Chondrocyte (in vitro differentiated cells): ENCODE data around the gene MLN. TPM values are rescaled to one million over a fixed set of nuclear protein-coding genes. Genes with fewer than 3 reads are reported as not detected.

Source experiments
- DNase-seq: peaks from one replicate; pipeline ENCODE4 v3.0.0; 2021; ENCODE audit warnings: mixed read lengths, low spot score
- H3K27ac Mint-ChIP-seq: one replicate; pipeline ENCODE4 v1.8.0; 2021; ENCODE audit warnings: mild to moderate bottlenecking, moderate library complexity, mixed read lengths; ENCODE audit not compliant: unreplicated experiment
- H3K27me3 Mint-ChIP-seq: 2 replicates; pipeline ENCODE4 v1.8.0; 2021; ENCODE audit warnings: low read depth, mixed read lengths
- H3K36me3 Mint-ChIP-seq: 2 replicates; pipeline ENCODE4 v1.8.0; 2021; ENCODE audit warnings: low read depth, mixed read lengths
- H3K4me1 Mint-ChIP-seq: 2 replicates; pipeline ENCODE4 v1.8.0; 2021; ENCODE audit warnings: low read depth, mild to moderate bottlenecking, mixed read lengths
- H3K4me3 Mint-ChIP-seq: one replicate; pipeline ENCODE4 v1.8.0; 2021; ENCODE audit warnings: mild to moderate bottlenecking, moderate library complexity, mixed read lengths; ENCODE audit not compliant: unreplicated experiment
- H3K9me3 Mint-ChIP-seq: 2 replicates; pipeline ENCODE4 v1.8.0; 2021; ENCODE audit warnings: low read depth, mixed read lengths
- CTCF ChIP-seq: fragments of 200-600 bp; sonication (generic); IDR thresholded peaks from 2 replicates; pipeline ENCODE4 v1.5.0; 2021; ENCODE audit warnings: antibody characterized with exemption, mild to moderate bottlenecking, moderate library complexity
- total RNA-seq: library from RNA; stranded (reverse); gene quantifications from 3 replicates; pipeline ENCODE4 v1.2.1, GENCODE V29; 2021

The MLN gene
- total RNA-seq, 1 donor from 2014 or later, result not detected

DNA sequence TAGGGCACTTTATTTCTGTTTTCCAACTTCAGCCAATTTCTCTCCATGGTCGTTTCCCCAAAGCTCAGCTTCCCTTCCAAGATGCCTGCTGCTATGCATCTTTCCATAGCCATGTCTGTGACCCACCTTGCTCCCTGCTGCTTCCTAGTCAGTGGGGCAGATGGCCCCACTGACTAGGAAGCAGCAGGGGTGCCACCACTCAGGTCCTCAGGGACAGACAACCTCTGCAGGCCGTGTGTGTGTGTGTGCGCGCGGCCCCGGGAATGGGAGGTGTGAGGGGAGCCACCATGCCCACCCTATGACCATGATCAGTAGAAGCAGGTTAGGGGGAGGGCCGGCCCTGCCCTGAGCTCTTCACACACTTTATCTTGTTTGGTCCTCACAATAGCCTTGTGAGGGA is 54.4 kb downstream of the MLN start:
- no peak overlapping the region for H3K27ac Mint-ChIP-seq
- no peaks in the 10 kb centered on the region for H3K9me3 Mint-ChIP-seq

GRCh38 chr6:33748841-33749240 is 55.0 kb downstream of the MLN start:
- DNase-seq, result no peak
- no peak overlapping the region for H3K27ac Mint-ChIP-seq
- no peaks in the 10 kb centered on the region for H3K36me3 Mint-ChIP-seq
- no peaks in the 10 kb centered on the region for H3K27me3 Mint-ChIP-seq
- no peak overlapping the region for H3K4me3 Mint-ChIP-seq
- H3K9me3 Mint-ChIP-seq, result no peaks in the 10 kb centered on the region
- no peak for TF ChIP-seq CTCF
- H3K4me1 Mint-ChIP-seq, result peaks cover 42% of the 10 kb centered on the region

More for the DNA sequence above, 54.4 kb downstream of the MLN start:
- Mint-ChIP-seq H3K27me3 (no peaks in the 10 kb centered on the region), H3K4me1 (peaks cover 38% of the 10 kb centered on the region), H3K4me3 (no peak overlapping the region), H3K36me3 (no peaks in the 10 kb centered on the region)
- no peak for TF ChIP-seq CTCF
- DNase-seq, result no peak

DNA sequence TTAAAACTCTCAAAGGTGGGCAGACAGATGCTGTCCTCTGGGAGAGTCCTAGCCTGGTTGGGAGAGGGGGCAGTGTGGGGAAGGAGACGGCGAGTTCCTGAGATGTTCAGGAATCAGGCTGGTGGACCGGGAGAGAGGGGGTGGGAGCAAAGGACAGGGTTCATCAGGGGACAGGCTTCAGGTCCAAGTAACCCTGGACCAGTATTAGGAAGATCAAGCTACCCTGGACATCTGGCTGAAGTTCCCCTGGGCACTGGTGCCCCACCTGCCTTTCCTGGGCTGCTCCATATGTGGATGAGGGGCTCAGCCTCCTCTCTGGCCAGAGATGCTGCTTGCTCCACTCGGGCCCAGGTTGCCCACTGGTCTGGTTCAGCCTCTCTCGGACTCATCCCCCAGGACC is 56.0 kb downstream of the MLN start:
- Mint-ChIP-seq H3K9me3 (no peaks in the 10 kb centered on the region), H3K4me1 (peaks cover 44% of the 10 kb centered on the region), H3K27me3 (no peaks in the 10 kb centered on the region), H3K36me3 (no peaks in the 10 kb centered on the region), H3K27ac (no peak overlapping the region), H3K4me3 (no peak overlapping the region)
- no peak for TF ChIP-seq CTCF
- no peak for DNase-seq

DNA sequence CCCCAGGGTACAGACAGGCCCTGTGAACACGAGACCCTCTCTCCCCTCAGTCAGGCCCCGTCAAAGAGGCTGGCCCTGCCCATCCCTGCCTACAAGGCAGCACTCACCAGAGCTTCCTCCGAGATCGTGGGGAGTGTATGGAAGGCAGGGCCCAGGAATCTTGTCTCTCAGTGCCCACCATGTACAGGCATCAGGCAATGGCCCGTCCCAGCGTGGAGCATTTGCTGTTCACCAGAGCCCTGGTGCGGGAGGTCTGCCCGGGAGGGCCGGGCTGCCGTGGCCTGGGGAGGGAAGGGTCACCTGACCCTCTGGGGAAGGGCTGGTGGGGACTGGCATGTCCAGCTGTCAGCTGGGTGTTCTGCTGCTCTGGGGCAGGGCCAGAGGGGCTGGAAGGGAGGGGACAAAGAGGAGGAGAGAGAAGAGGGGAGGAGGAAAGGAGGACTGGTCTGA is 57.1 kb downstream of the MLN start, which contains the start of gene IP6K3:
Gene IP6K3 (minus strand): TSS at position 255 of the 450 bp plus-strand sequence. CDS start 11,429 bp downstream, outside the sequence.
- Mint-ChIP-seq H3K27ac (peak within 1 kb of the TSS; percentile 95), H3K4me3 (peak within 1 kb of the TSS; percentile 67), H3K9me3 (no peaks in the 10 kb centered on the region), H3K36me3 (no peaks in the 10 kb centered on the region), H3K4me1 (peaks cover 47% of the 10 kb centered on the region), H3K27me3 (no peaks in the 10 kb centered on the region)
- no peak for DNase-seq
- no peak for TF ChIP-seq CTCF

- Mint-ChIP-seq H3K27ac (peak overlapping the region; percentile 95), H3K36me3 (no peaks in the 10 kb centered on the region), H3K4me3 (peak overlapping the region; percentile 67)
Measured at GRCh38 chr6:33746036-33746600, 57.7 kb downstream of the MLN start.

More at GRCh38 chr6:33746036-33746600, 57.7 kb downstream of the MLN start:
- Mint-ChIP-seq H3K9me3 (no peaks in the 10 kb centered on the region), H3K27me3 (no peaks in the 10 kb centered on the region), H3K4me1 (peaks cover 47% of the 10 kb centered on the region)
- no peak for DNase-seq
- peak; percentile 51 for TF ChIP-seq CTCF
